HepG2 (cell line): ENCODE measurements around the gene RANBP3.

Experiments used
- CBX2 ChIP-seq, 2 experiments: fragments of 200-600 bp in 1 of 2; sonication (generic); formaldehyde crosslinking in 1 of 2; IDR thresholded peaks; 2 replicates each; pipeline versions ENCODE4 v1.7.0 to v1.8.1; 2018 to 2022; ENCODE audit warnings: low read depth in 2 of 2, low read length in 1 of 2, mild to moderate bottlenecking in 1 of 2, missing genetic modification reagents in 1 of 2
- NFYB ChIP-seq: sonication (generic); formaldehyde crosslinking; IDR thresholded peaks from 2 replicates; pipeline ENCODE4 v1.4.0; 2020; ENCODE audit warnings: missing genetic modification reagents
- POLR2A ChIP-seq, 2 experiments: IDR thresholded peaks; 2 replicates each; pipeline ENCODE4 v1.6.1; 2011; ENCODE audit warnings: low read depth in 2 of 2, low read length in 2 of 2, mild to moderate bottlenecking in 1 of 2, moderate library complexity in 1 of 2; ENCODE audit not compliant: insufficient read depth in 1 of 2
- PRMT3 ChIP-seq: sonication (generic); formaldehyde crosslinking; IDR thresholded peaks from 2 replicates; pipeline ENCODE4 v1.8.1; 2022; ENCODE audit warnings: low read depth, mild to moderate bottlenecking, moderate library complexity, missing genetic modification reagents, borderline replicate concordance
- ZNF143 ChIP-seq: sonication (generic); formaldehyde crosslinking; IDR thresholded peaks from 2 replicates; pipeline ENCODE4 v1.4.0; 2020; ENCODE audit warnings: missing genetic modification reagents
- ZNF788 ChIP-seq: sonication (generic); formaldehyde crosslinking; IDR thresholded peaks from 2 replicates; pipeline ENCODE4 v1.5.0; 2020; ENCODE audit warnings: mild to moderate bottlenecking, missing genetic modification reagents, borderline replicate concordance
- TF ChIP-seq, protein P1 (sequence below): sonication (generic); formaldehyde crosslinking; IDR thresholded peaks from 2 replicates; pipeline ENCODE4 v1.5.0; 2020; ENCODE audit warnings: mild to moderate bottlenecking, missing genetic modification reagents, moderate library complexity
- TF ChIP-seq, protein P2 (sequence below): sonication (generic); formaldehyde crosslinking; IDR thresholded peaks from 2 replicates; pipeline ENCODE4 v1.9.0; 2021; ENCODE audit warnings: missing genetic modification reagents, borderline replicate concordance

GRCh38 chr19:5925830-5926427, 52.0 kb downstream of the RANBP3 start:
- no peak for TF ChIP-seq ZNF143 (CRISPR knock-in tag)
- no peak for TF ChIP-seq CBX2 (IDR thresholded peaks at IDR 0.05; ENCODE audit: low read depth, low read length)
- TF ChIP-seq CBX2 (CRISPR knock-in tag; IDR thresholded peaks at IDR 0.05; ENCODE audit: low read depth), result no peak
- TF ChIP-seq NFYB (CRISPR knock-in tag), result no peak
- TF ChIP-seq, protein P1, sequence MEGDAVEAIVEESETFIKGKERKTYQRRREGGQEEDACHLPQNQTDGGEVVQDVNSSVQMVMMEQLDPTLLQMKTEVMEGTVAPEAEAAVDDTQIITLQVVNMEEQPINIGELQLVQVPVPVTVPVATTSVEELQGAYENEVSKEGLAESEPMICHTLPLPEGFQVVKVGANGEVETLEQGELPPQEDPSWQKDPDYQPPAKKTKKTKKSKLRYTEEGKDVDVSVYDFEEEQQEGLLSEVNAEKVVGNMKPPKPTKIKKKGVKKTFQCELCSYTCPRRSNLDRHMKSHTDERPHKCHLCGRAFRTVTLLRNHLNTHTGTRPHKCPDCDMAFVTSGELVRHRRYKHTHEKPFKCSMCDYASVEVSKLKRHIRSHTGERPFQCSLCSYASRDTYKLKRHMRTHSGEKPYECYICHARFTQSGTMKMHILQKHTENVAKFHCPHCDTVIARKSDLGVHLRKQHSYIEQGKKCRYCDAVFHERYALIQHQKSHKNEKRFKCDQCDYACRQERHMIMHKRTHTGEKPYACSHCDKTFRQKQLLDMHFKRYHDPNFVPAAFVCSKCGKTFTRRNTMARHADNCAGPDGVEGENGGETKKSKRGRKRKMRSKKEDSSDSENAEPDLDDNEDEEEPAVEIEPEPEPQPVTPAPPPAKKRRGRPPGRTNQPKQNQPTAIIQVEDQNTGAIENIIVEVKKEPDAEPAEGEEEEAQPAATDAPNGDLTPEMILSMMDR, result no peak
- no peak for TF ChIP-seq PRMT3 (CRISPR knock-in tag)
- no peak for TF ChIP-seq ZNF788
- TF ChIP-seq POLR2A (IDR thresholded peaks at IDR 0.05; ENCODE audit: insufficient read depth in 1 of 2, low read depth in 2 of 2, low read length in 2 of 2), result no peak
- TF ChIP-seq, protein P2, sequence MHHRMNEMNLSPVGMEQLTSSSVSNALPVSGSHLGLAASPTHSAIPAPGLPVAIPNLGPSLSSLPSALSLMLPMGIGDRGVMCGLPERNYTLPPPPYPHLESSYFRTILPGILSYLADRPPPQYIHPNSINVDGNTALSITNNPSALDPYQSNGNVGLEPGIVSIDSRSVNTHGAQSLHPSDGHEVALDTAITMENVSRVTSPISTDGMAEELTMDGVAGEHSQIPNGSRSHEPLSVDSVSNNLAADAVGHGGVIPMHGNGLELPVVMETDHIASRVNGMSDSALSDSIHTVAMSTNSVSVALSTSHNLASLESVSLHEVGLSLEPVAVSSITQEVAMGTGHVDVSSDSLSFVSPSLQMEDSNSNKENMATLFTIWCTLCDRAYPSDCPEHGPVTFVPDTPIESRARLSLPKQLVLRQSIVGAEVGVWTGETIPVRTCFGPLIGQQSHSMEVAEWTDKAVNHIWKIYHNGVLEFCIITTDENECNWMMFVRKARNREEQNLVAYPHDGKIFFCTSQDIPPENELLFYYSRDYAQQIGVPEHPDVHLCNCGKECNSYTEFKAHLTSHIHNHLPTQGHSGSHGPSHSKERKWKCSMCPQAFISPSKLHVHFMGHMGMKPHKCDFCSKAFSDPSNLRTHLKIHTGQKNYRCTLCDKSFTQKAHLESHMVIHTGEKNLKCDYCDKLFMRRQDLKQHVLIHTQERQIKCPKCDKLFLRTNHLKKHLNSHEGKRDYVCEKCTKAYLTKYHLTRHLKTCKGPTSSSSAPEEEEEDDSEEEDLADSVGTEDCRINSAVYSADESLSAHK (CRISPR knock-in tag), result no peak
